Kidney (tissue), 14 donors: ENCODE measurements around the gene TMEM38B. TPM values are rescaled to one million over a fixed set of nuclear protein-coding genes. Genes with fewer than 3 reads are reported as not detected.
A peak's percentile ranks its signal among the peaks of the same experiment; 100 is the strongest.

Source experiments
- DNase-seq, 5 donors: peaks; one replicate each; pipeline ENCODE4 v3.0.0-alpha.2; 2013 to 2020
- FAIRE-seq: peaks from 2 replicates; lab custom pipeline; 2012; peaks lifted over from hg19 to GRCh38; lab: Jason Lieb, UNC
- H3K27ac ChIP-seq, 2 donors: one replicate each; pipeline ENCODE4 v1.7.0; 2013; ENCODE audit warnings: low read depth in 2 of 2, low read length in 2 of 2, inconsistent platforms in 1 of 2
- H3K27me3 ChIP-seq: one replicate; pipeline ENCODE4 v1.7.1; 2013; ENCODE audit warnings: low read length, inconsistent platforms; ENCODE audit not compliant: control insufficient read depth, insufficient read depth
- H3K36me3 ChIP-seq, 3 donors: one replicate each; pipeline versions ENCODE4 v1.7.0 to v1.7.1; 2013; ENCODE audit warnings: low read length in 3 of 3, control low read depth in 1 of 3, inconsistent platforms in 1 of 3; ENCODE audit not compliant: insufficient read depth in 3 of 3, control insufficient read depth in 2 of 3
- H3K4me1 ChIP-seq, 3 donors: one replicate each; pipeline versions ENCODE4 v1.7.0 to v1.7.1; 2013; ENCODE audit warnings: low read length in 3 of 3, inconsistent platforms in 1 of 3, low read depth in 1 of 3; ENCODE audit not compliant: control insufficient read depth in 2 of 3, insufficient read depth in 2 of 3
- H3K4me3 ChIP-seq, 3 donors: one replicate each; pipeline versions ENCODE4 v1.7.0 to v1.8.1; 2013; ENCODE audit warnings: low read length in 3 of 3, control low read depth in 1 of 3, inconsistent platforms in 1 of 3
- H3K9ac ChIP-seq, 3 donors: one replicate each; pipeline versions ENCODE4 v1.7.0 to v1.7.1; 2013; ENCODE audit warnings: low read length in 3 of 3, control low read depth in 1 of 3, inconsistent platforms in 1 of 3
- H3K9me3 ChIP-seq, 3 donors: one replicate each; pipeline versions ENCODE4 v1.7.0 to v1.7.1; 2013; ENCODE audit warnings: low read length in 3 of 3, control low read depth in 1 of 3, inconsistent platforms in 1 of 3; ENCODE audit not compliant: control insufficient read depth in 2 of 3, insufficient read depth in 1 of 3
- CTCF ChIP-seq: IDR thresholded peaks from 3 replicates; pipeline ENCODE4 v1.5.1; 2012; ENCODE audit warnings: mild to moderate bottlenecking, moderate library complexity, borderline replicate concordance; ENCODE audit not compliant: insufficient read depth; ENCODE audit errors: extremely low read depth
- intact Hi-C: fragments of 100-400 bp; cut with DNase I; formaldehyde crosslinking; loops from one replicate; pipeline ENCODE4 v1.11.1; 2022
- polyA plus RNA-seq: library from polyadenylated mRNA; stranded (reverse); fragments of 350-450 nt; fragmentation: Illumina TruSeq; extraction: RNeasy Lipid Tissue Mini Kit (QIAGEN cat#74804); gene quantifications from one replicate; pipeline ENCODE4 v1.2.3, GENCODE V29; 2014; ENCODE audit warnings: low read depth, low replicate concordance; ENCODE audit not compliant: insufficient read depth
- total RNA-seq: library from RNA; stranded (reverse); fragmentation: NEBNext Ultra II Directional; extraction: Animal tissue kit (Norgen Biotek cat#: 25700); gene quantifications from one replicate; pipeline ENCODE4 v1.2.1, GENCODE V29; 2021
- donor health status: control.
- donor health status: control.
- donor health status: control.
- donor health status: control.
- donor health status: control.
- donor health status: DM: yes; HTN: yes; CAD: no.
- donor health status: Normal renal cell carcinoma (clear cell type).

TMEM38B gene
- total and polyA plus RNA-seq, 2 donors from 2014 or later: 12.5 to 23.2 TPM

DNA sequence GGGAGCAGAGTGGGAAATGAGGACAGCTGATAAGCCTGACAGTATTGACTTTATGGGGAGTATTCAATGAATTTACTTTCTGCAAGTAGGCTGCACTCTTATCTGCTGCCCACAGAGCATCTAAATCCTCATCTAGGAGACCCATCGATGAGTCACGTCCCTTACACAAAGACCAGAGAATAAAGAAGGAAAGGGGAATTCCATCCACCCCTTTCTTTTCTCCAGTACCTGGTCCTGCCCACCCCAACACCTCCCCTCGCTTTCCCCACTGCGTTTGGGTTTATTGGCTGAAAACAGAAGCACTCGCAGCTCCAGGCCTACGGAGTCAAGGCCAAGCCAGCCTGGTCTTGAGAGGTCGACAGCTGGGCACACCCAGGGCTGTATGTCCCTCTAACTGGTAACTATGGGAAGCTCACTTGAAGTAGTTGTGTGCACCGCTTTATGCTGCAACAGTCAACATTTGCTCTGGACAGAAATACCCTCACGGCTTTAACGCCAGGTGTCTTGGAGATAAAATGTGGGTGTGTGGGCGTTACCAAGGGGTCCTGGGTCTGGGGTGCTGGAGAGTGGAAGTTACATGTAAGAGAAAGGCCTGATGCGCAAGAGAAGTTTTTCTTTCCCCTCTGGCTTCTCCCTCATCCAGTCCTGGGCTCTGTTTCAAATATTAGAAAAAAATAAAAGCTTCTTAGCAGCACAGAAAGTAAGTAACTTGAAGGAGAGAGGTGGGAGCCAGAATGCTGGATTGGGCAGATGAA lies 46.6 kb upstream of the TMEM38B start:
- H3K27me3 ChIP-seq: no peaks in the 10 kb centered on the region
- DNase-seq (no peak), FAIRE-seq (no peak)
- no peak overlapping the region for H3K9ac ChIP-seq
- no peak overlapping the region for H3K27ac ChIP-seq
- H3K9me3 ChIP-seq: no peaks in the 10 kb centered on the region
- H3K4me3 ChIP-seq: no peak overlapping the region
- intact Hi-C loops: no loop called here
- H3K4me1 ChIP-seq: no peaks in the 10 kb centered on the region
- H3K36me3 ChIP-seq: no peaks in the 10 kb centered on the region
- no peak for TF ChIP-seq CTCF

DNA sequence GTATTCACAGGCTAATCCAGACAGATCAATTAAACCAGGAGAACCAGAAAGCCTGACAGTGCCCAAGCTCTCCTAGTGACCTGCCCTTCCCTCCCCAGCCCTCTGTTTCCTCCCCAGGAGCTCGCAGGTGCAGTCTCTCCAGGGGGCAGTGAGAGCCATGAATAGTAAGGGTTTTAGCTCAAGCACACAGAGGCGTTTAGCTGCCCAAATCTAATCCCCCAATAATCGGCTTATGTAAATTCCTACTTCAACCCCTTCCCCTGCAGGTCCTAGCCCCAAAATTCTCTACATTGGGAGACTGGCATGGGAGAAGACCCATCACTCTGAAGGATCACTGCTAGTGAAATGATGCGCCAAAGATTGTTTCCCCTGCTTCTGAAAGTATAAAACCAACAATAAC lies 42.5 kb upstream of the TMEM38B start:
- H3K4me3 ChIP-seq: no peak overlapping the region
- H3K9me3 ChIP-seq: no peaks in the 10 kb centered on the region
- H3K4me1 ChIP-seq: peaks cover 0 to 2% (median 0%) of the 10 kb centered on the region in 3 donors
- no peak overlapping the region for H3K9ac ChIP-seq
- no peaks in the 10 kb centered on the region for H3K36me3 ChIP-seq
- intact Hi-C loops: no loop called here
- TF ChIP-seq CTCF: no peak
- FAIRE-seq (no peak), DNase-seq (no peak)
- no peaks in the 10 kb centered on the region for H3K27me3 ChIP-seq
- no peak overlapping the region for H3K27ac ChIP-seq

DNA sequence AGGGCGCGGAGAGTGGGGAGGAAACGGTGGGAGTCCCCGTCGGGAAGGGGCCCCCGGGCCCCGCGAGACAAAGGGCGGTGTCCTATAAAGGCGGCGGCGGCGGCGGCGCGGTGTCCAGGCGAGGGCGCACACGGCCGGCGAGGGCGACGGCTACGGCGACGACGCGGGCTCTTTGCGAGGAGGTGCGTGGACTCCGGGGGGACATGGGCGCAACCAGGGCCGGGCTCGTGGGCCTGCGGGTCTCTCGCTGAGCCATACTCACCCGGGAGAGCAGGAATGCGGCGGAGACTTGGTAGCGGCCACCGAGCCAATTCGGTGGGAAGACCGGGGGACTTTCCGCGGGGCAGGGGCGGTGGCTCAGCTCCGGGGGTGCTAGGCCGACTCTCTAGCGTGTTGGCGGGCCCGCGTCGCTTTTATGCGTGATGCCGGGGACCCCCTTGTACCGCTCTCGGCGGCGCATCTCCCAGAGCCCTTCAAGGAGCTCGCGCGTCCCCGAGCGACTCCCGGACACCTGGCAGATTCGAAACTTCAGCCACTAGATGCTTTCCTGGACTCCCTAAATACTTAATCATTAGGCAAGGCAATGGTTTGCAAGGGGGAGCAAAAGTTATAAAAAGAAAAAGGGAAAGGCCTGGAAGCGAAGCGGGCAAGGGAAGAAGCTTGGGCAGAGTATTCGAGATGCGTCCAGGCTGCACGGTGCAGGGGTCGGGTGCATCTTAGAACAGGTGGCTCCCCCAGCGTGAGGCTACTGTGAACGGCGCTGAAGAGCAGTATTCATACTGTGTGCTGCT lies 38.0 kb upstream of the TMEM38B start:
- Histone ChIP-seq H3K36me3 (no peaks in the 10 kb centered on the region), H3K4me3 (peak overlapping the region; percentile 56 to 63 (median 61)), H3K27me3 (no peaks in the 10 kb centered on the region), H3K27ac (no peak overlapping the region), H3K9me3 (no peaks in the 10 kb centered on the region), H3K9ac (peak overlapping the region in 1 of 3 donors; percentile 19), H3K4me1 (peaks cover 0 to 2% (median 0%) of the 10 kb centered on the region in 3 donors)
- DNase-seq (peak; percentile 51 to 75 (median 57)), FAIRE-seq (no peak)
- TF ChIP-seq CTCF: peak; percentile 32
- intact Hi-C loops: no loop called here
